CD14-positive monocyte (primary cell): ENCODE results near the gene SLC30A3. TPM values are rescaled to one million over a fixed set of nuclear protein-coding genes. Genes with fewer than 3 reads are reported as not detected.

ENCODE experiments used
- DNase-seq, 3 donors: peaks; one replicate each; pipeline ENCODE4 v3.0.0-alpha.2; 2011 to 2022
- H2AFZ ChIP-seq: 2 replicates; pipeline ENCODE4 v1.6.0; 2012; ENCODE audit warnings: mild to moderate bottlenecking, low read depth, low read length, inconsistent platforms; ENCODE audit not compliant: insufficient read depth, poor library complexity, severe bottlenecking
- H3K27ac ChIP-seq, 2 donors: 1 replicate in 1 of 2; 2 replicates in 1 of 2; pipeline ENCODE4 v1.5.1; 2012 to 2013; ENCODE audit warnings: low read length in 2 of 2, control low read depth in 1 of 2, inconsistent platforms in 1 of 2, low read depth in 1 of 2, mild to moderate bottlenecking in 1 of 2
- H3K27me3 ChIP-seq, 2 donors: one replicate each; pipeline versions ENCODE4 v1.6.0 to v1.6.1; 2011 to 2013; ENCODE audit warnings: low read length in 2 of 2; ENCODE audit not compliant: control insufficient read depth in 2 of 2, insufficient read depth in 2 of 2
- H3K36me3 ChIP-seq, 2 donors: replicated peaks in 1 of 2; 1 replicate in 1 of 2; 2 replicates in 1 of 2; pipeline versions ENCODE4 v1.5.1 to v1.6.1; 2012 to 2013; ENCODE audit warnings: low read length in 2 of 2, control low read depth in 1 of 2, inconsistent platforms in 1 of 2, mild to moderate bottlenecking in 1 of 2; ENCODE audit not compliant: insufficient read depth in 2 of 2, control insufficient read depth in 1 of 2
- H3K4me1 ChIP-seq, 2 donors: 1 replicate in 1 of 2; 2 replicates in 1 of 2; pipeline versions ENCODE4 v1.5.1 to v1.6.1; 2012 to 2013; ENCODE audit warnings: low read length in 2 of 2, control low read depth in 1 of 2, inconsistent platforms in 1 of 2, mild to moderate bottlenecking in 1 of 2, moderate library complexity in 1 of 2; ENCODE audit not compliant: insufficient read depth in 2 of 2, control insufficient read depth in 1 of 2
- H3K4me2 ChIP-seq: replicated peaks from 2 replicates; pipeline ENCODE3; 2012; ENCODE audit warnings: low read length, moderate library complexity, mild to moderate bottlenecking; ENCODE audit not compliant: poor library complexity, severe bottlenecking; ENCODE audit errors: extremely low read depth
- H3K4me3 ChIP-seq, 3 experiments: fragments of 200-600 bp in 1 of 3; sonication (generic) in 1 of 3; replicated peaks in 1 of 3; 1 replicate in 2 of 3; 2 replicates in 1 of 3; pipeline ENCODE4 v1.5.1; 2011 to 2013; ENCODE audit warnings: low read length in 3 of 3, mild to moderate bottlenecking in 3 of 3, control low read depth in 2 of 3, low read depth in 2 of 3, inconsistent platforms in 1 of 3, moderate library complexity in 1 of 3
- H3K79me2 ChIP-seq: 2 replicates; pipeline ENCODE4 v1.6.0; 2012; ENCODE audit warnings: mild to moderate bottlenecking, control low read depth, inconsistent platforms, low read length, moderate library complexity; ENCODE audit not compliant: insufficient read depth
- H3K9ac ChIP-seq: 2 replicates; pipeline ENCODE4 v1.6.0; 2017; ENCODE audit warnings: low read length, mild to moderate bottlenecking; ENCODE audit not compliant: insufficient read depth, poor library complexity, severe bottlenecking
- H3K9me3 ChIP-seq, 2 donors: replicated peaks in 1 of 2; 1 replicate in 1 of 2; 2 replicates in 1 of 2; pipeline versions ENCODE4 v1.5.1 to v1.6.1; 2012 to 2013; ENCODE audit warnings: low read length in 2 of 2, control low read depth in 1 of 2; ENCODE audit not compliant: control insufficient read depth in 1 of 2, insufficient read depth in 1 of 2
- H4K20me1 ChIP-seq: 2 replicates; pipeline ENCODE4 v1.6.0; 2012; ENCODE audit warnings: mild to moderate bottlenecking, low read length, control low read depth, moderate library complexity; ENCODE audit not compliant: insufficient read depth
- H3K27ac Mint-ChIP-seq, 7 donors: one replicate each; pipeline ENCODE4 v1.8.0; 2020; ENCODE audit warnings: mild to moderate bottlenecking in 7 of 7, mixed read lengths in 7 of 7, moderate library complexity in 6 of 7, inconsistent platforms in 2 of 7
- H3K27me3 Mint-ChIP-seq, 3 donors: one replicate each; pipeline ENCODE4 v1.8.0; 2021 to 2022; ENCODE audit warnings: low read depth in 3 of 3, mild to moderate bottlenecking in 3 of 3, mixed read lengths in 3 of 3, moderate library complexity in 3 of 3, inconsistent platforms in 1 of 3
- H3K36me3 Mint-ChIP-seq, 2 donors: one replicate each; pipeline ENCODE4 v1.8.0; 2020; ENCODE audit warnings: mixed read lengths in 2 of 2, inconsistent platforms in 1 of 2, mild to moderate bottlenecking in 1 of 2
- H3K4me1 Mint-ChIP-seq: one replicate; pipeline ENCODE4 v1.8.0; 2020; ENCODE audit warnings: mild to moderate bottlenecking, mixed read lengths
- H3K4me3 Mint-ChIP-seq, 2 donors: one replicate each; pipeline ENCODE4 v1.8.0; 2020; ENCODE audit warnings: mild to moderate bottlenecking in 2 of 2, mixed read lengths in 2 of 2, moderate library complexity in 1 of 2
- H3K9me3 Mint-ChIP-seq, 7 donors: one replicate each; pipeline ENCODE4 v1.8.0; 2020 to 2022; ENCODE audit warnings: mixed read lengths in 7 of 7, mild to moderate bottlenecking in 6 of 7, moderate library complexity in 6 of 7, inconsistent platforms in 2 of 7
- WGBS: methylation state at CpG from one replicate; pipeline ENCODE4 v1.1.5; 2013; ENCODE audit warnings: missing lambda C conversion rate; ENCODE audit not compliant: insufficient coverage; 5-methylcytosine and 5-hydroxymethylcytosine counted together
- intact Hi-C, 2 donors: fragments of 100-400 bp; cut with micrococcal nuclease; formaldehyde crosslinking; loops; one replicate each; pipeline versions ENCODE4 v1.15.0 to v1.15.1; 2023
- polyA plus RNA-seq, 3 donors: library from polyadenylated mRNA; depleted of rRNA in 1 of 3; unstranded in 2 of 3; stranded (reverse) in 1 of 3; fragments of 300-500 nt in 2 of 3; fragments of >200 nt in 1 of 3; fragmentation: Illumina TruSeq in 2 of 3; gene quantifications; 1 replicate in 2 of 3; 2 replicates in 1 of 3; pipeline ENCODE4 v1.2.3, GENCODE V29; 2012 to 2021
- TF ChIP-seq, protein P1 (sequence below): fragments of 200-600 bp; IDR thresholded peaks from one replicate; pipeline ENCODE4 v1.8.0; 2022; ENCODE audit warnings: antibody characterized with exemption, mild to moderate bottlenecking

The SLC30A3 gene
- polyA plus RNA-seq, 3 donors = 0.08 TPM; not detected in 2

DNA sequence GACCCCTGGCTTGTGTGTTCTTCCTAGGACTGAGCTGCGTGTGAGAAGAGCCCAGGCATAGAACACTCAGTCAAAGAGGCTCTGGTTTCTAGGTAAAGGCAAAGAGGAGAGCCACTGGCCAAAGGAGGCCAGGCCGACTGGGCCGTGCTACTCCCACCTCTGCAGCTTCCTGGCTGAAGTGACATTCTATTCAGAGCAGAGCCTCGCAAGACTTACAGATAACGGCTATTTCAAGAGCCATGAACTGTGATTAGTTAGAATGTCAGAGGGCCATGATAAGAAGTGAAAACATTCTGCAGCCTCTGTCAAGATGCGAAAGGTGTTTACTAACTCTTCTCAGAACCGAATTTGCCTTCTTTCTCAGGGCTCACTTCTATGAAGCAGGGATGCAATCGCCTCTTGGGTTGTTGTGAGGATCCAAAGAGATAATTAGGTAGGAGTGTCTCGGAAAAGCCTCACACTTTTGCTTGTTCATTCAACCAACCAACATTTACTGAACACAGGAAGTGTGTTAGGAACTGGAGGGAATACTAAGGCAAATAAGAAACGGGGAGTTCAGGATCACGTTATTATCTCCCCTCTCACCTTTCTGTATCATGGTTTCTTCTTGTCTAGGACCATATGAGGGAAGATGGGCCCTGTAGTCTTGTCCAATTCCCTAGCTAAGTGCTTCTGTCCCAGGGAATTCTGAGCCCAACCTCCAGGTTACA lies 8.9 kb upstream of the SLC30A3 start:
- Histone ChIP-seq H3K27me3 (peaks cover 0 to 9% of the 10 kb centered on the region in 2 donors), H3K36me3 (no peaks in the 10 kb centered on the region), H3K4me3 (no peak overlapping the region), H3K27ac (no peak overlapping the region), H3K9ac (no peak overlapping the region), H3K79me2 (no peaks in the 10 kb centered on the region), H3K4me1 (no peaks in the 10 kb centered on the region), H2AFZ (no peak overlapping the region), H3K9me3 (no peaks in the 10 kb centered on the region), H3K4me2 (no peak overlapping the region), H4K20me1 (no peaks in the 10 kb centered on the region)
- intact Hi-C loops = no loop called here
- Mint-ChIP-seq H3K36me3 (no peaks in the 10 kb centered on the region), H3K9me3 (no peaks in the 10 kb centered on the region), H3K4me3 (no peak overlapping the region), H3K4me1 (no peaks in the 10 kb centered on the region), H3K27me3 (peaks cover 11 to 13% (median 13%) of the 10 kb centered on the region in 3 donors), H3K27ac (no peak overlapping the region)
- 98% methylated on average over 5 of the region's 11 CpGs for WGBS
- TF ChIP-seq, protein P1, sequence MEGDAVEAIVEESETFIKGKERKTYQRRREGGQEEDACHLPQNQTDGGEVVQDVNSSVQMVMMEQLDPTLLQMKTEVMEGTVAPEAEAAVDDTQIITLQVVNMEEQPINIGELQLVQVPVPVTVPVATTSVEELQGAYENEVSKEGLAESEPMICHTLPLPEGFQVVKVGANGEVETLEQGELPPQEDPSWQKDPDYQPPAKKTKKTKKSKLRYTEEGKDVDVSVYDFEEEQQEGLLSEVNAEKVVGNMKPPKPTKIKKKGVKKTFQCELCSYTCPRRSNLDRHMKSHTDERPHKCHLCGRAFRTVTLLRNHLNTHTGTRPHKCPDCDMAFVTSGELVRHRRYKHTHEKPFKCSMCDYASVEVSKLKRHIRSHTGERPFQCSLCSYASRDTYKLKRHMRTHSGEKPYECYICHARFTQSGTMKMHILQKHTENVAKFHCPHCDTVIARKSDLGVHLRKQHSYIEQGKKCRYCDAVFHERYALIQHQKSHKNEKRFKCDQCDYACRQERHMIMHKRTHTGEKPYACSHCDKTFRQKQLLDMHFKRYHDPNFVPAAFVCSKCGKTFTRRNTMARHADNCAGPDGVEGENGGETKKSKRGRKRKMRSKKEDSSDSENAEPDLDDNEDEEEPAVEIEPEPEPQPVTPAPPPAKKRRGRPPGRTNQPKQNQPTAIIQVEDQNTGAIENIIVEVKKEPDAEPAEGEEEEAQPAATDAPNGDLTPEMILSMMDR = no peak
- no peak for DNase-seq

DNA sequence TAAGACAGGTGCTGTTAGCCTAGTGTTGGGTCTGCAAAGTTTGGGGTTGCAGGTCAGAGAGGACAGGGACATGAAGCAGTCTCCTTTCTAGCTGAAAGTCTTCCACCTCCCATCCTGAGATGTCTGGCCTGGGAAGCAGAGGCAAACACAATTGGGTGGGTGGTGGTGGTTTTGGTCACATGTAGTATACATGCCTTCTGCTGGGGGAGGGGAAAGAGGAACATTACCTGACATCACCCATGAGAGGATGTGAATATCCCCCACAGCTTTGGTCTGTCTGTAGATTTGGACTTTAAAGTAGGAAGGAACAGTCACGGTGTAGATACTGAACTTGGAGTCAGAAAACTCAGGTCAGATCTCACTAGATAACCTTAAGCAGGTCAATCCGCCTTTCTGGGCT lies 7.8 kb upstream of the SLC30A3 start:
- peaks cover 7 to 17% of the 10 kb centered on the region in 2 donors for H3K27me3 ChIP-seq
- intact Hi-C loops = no loop called here
- no peak overlapping the region for H2AFZ ChIP-seq
- no peak overlapping the region for H3K4me2 ChIP-seq
- no peak overlapping the region for H3K27ac ChIP-seq
- no peak for DNase-seq
- peaks cover 0 to 2% of the 10 kb centered on the region in 2 donors for H3K9me3 ChIP-seq
- TF ChIP-seq, protein P1 = no peak
- no peaks in the 10 kb centered on the region for H4K20me1 ChIP-seq
- H3K4me3 ChIP-seq = no peak overlapping the region
- H3K9ac ChIP-seq = no peak overlapping the region
- H3K36me3 ChIP-seq = no peaks in the 10 kb centered on the region
- peaks cover 8 to 12% (median 10%) of the 10 kb centered on the region in 3 donors for H3K27me3 Mint-ChIP-seq
- H3K27ac Mint-ChIP-seq = no peak overlapping the region
- H3K4me3 Mint-ChIP-seq = no peak overlapping the region
- no peaks in the 10 kb centered on the region for H3K4me1 ChIP-seq
- H3K79me2 ChIP-seq = no peaks in the 10 kb centered on the region
- no CpG with 5 or more reads among the region's 2 CpGs for WGBS
- no peaks in the 10 kb centered on the region for H3K4me1 Mint-ChIP-seq
- H3K36me3 Mint-ChIP-seq = peaks cover under 1% of the 10 kb centered on the region in 2 donors
- H3K9me3 Mint-ChIP-seq = peaks cover 0 to under 1% (median 0%) of the 10 kb centered on the region in 7 donors
